CD14-positive monocyte (primary cell): ENCODE data around the gene IGDCC3. TPM values are rescaled to one million over a fixed set of nuclear protein-coding genes. Genes with fewer than 3 reads are reported as not detected.
A peak's percentile ranks its signal among the peaks of the same experiment; 100 is the strongest.

Source experiments
- DNase-seq, 3 donors: peaks; one replicate each; pipeline ENCODE4 v3.0.0-alpha.2; 2011 to 2022
- H2AFZ ChIP-seq: 2 replicates; pipeline ENCODE4 v1.6.0; 2012; ENCODE audit warnings: mild to moderate bottlenecking, low read depth, low read length, inconsistent platforms; ENCODE audit not compliant: insufficient read depth, poor library complexity, severe bottlenecking
- H3K27ac ChIP-seq, 2 donors: 1 replicate in 1 of 2; 2 replicates in 1 of 2; pipeline ENCODE4 v1.5.1; 2012 to 2013; ENCODE audit warnings: low read length in 2 of 2, control low read depth in 1 of 2, inconsistent platforms in 1 of 2, low read depth in 1 of 2, mild to moderate bottlenecking in 1 of 2
- H3K27me3 ChIP-seq, 2 donors: one replicate each; pipeline versions ENCODE4 v1.6.0 to v1.6.1; 2011 to 2013; ENCODE audit warnings: low read length in 2 of 2; ENCODE audit not compliant: control insufficient read depth in 2 of 2, insufficient read depth in 2 of 2
- H3K36me3 ChIP-seq, 2 donors: replicated peaks in 1 of 2; 1 replicate in 1 of 2; 2 replicates in 1 of 2; pipeline versions ENCODE4 v1.5.1 to v1.6.1; 2012 to 2013; ENCODE audit warnings: low read length in 2 of 2, control low read depth in 1 of 2, inconsistent platforms in 1 of 2, mild to moderate bottlenecking in 1 of 2; ENCODE audit not compliant: insufficient read depth in 2 of 2, control insufficient read depth in 1 of 2
- H3K4me1 ChIP-seq, 2 donors: 1 replicate in 1 of 2; 2 replicates in 1 of 2; pipeline versions ENCODE4 v1.5.1 to v1.6.1; 2012 to 2013; ENCODE audit warnings: low read length in 2 of 2, control low read depth in 1 of 2, inconsistent platforms in 1 of 2, mild to moderate bottlenecking in 1 of 2, moderate library complexity in 1 of 2; ENCODE audit not compliant: insufficient read depth in 2 of 2, control insufficient read depth in 1 of 2
- H3K4me2 ChIP-seq: replicated peaks from 2 replicates; pipeline ENCODE3; 2012; ENCODE audit warnings: low read length, moderate library complexity, mild to moderate bottlenecking; ENCODE audit not compliant: poor library complexity, severe bottlenecking; ENCODE audit errors: extremely low read depth
- H3K4me3 ChIP-seq, 3 experiments: fragments of 200-600 bp in 1 of 3; sonication (generic) in 1 of 3; replicated peaks in 1 of 3; 1 replicate in 2 of 3; 2 replicates in 1 of 3; pipeline ENCODE4 v1.5.1; 2011 to 2013; ENCODE audit warnings: low read length in 3 of 3, mild to moderate bottlenecking in 3 of 3, control low read depth in 2 of 3, low read depth in 2 of 3, inconsistent platforms in 1 of 3, moderate library complexity in 1 of 3
- H3K79me2 ChIP-seq: 2 replicates; pipeline ENCODE4 v1.6.0; 2012; ENCODE audit warnings: mild to moderate bottlenecking, control low read depth, inconsistent platforms, low read length, moderate library complexity; ENCODE audit not compliant: insufficient read depth
- H3K9ac ChIP-seq: 2 replicates; pipeline ENCODE4 v1.6.0; 2017; ENCODE audit warnings: low read length, mild to moderate bottlenecking; ENCODE audit not compliant: insufficient read depth, poor library complexity, severe bottlenecking
- H3K9me3 ChIP-seq, 2 donors: replicated peaks in 1 of 2; 1 replicate in 1 of 2; 2 replicates in 1 of 2; pipeline versions ENCODE4 v1.5.1 to v1.6.1; 2012 to 2013; ENCODE audit warnings: low read length in 2 of 2, control low read depth in 1 of 2; ENCODE audit not compliant: control insufficient read depth in 1 of 2, insufficient read depth in 1 of 2
- H4K20me1 ChIP-seq: 2 replicates; pipeline ENCODE4 v1.6.0; 2012; ENCODE audit warnings: mild to moderate bottlenecking, low read length, control low read depth, moderate library complexity; ENCODE audit not compliant: insufficient read depth
- H3K27ac Mint-ChIP-seq, 7 donors: one replicate each; pipeline ENCODE4 v1.8.0; 2020; ENCODE audit warnings: mild to moderate bottlenecking in 7 of 7, mixed read lengths in 7 of 7, moderate library complexity in 6 of 7, inconsistent platforms in 2 of 7
- H3K27me3 Mint-ChIP-seq, 3 donors: one replicate each; pipeline ENCODE4 v1.8.0; 2021 to 2022; ENCODE audit warnings: low read depth in 3 of 3, mild to moderate bottlenecking in 3 of 3, mixed read lengths in 3 of 3, moderate library complexity in 3 of 3, inconsistent platforms in 1 of 3
- H3K36me3 Mint-ChIP-seq, 2 donors: one replicate each; pipeline ENCODE4 v1.8.0; 2020; ENCODE audit warnings: mixed read lengths in 2 of 2, inconsistent platforms in 1 of 2, mild to moderate bottlenecking in 1 of 2
- H3K4me1 Mint-ChIP-seq: one replicate; pipeline ENCODE4 v1.8.0; 2020; ENCODE audit warnings: mild to moderate bottlenecking, mixed read lengths
- H3K4me3 Mint-ChIP-seq, 2 donors: one replicate each; pipeline ENCODE4 v1.8.0; 2020; ENCODE audit warnings: mild to moderate bottlenecking in 2 of 2, mixed read lengths in 2 of 2, moderate library complexity in 1 of 2
- H3K9me3 Mint-ChIP-seq, 7 donors: one replicate each; pipeline ENCODE4 v1.8.0; 2020 to 2022; ENCODE audit warnings: mixed read lengths in 7 of 7, mild to moderate bottlenecking in 6 of 7, moderate library complexity in 6 of 7, inconsistent platforms in 2 of 7
- WGBS: methylation state at CpG from one replicate; pipeline ENCODE4 v1.1.5; 2013; ENCODE audit warnings: missing lambda C conversion rate; ENCODE audit not compliant: insufficient coverage; 5-methylcytosine and 5-hydroxymethylcytosine counted together
- intact Hi-C, 2 donors: fragments of 100-400 bp; cut with micrococcal nuclease; formaldehyde crosslinking; loops; one replicate each; pipeline versions ENCODE4 v1.15.0 to v1.15.1; 2023
- polyA plus RNA-seq, 3 donors: library from polyadenylated mRNA; depleted of rRNA in 1 of 3; unstranded in 2 of 3; stranded (reverse) in 1 of 3; fragments of 300-500 nt in 2 of 3; fragments of >200 nt in 1 of 3; fragmentation: Illumina TruSeq in 2 of 3; gene quantifications; 1 replicate in 2 of 3; 2 replicates in 1 of 3; pipeline ENCODE4 v1.2.3, GENCODE V29; 2012 to 2021
- TF ChIP-seq, protein P1 (sequence below): fragments of 200-600 bp; IDR thresholded peaks from one replicate; pipeline ENCODE4 v1.8.0; 2022; ENCODE audit warnings: antibody characterized with exemption, mild to moderate bottlenecking

The IGDCC3 gene
- polyA plus RNA-seq, 3 donors = not detected

DNA sequence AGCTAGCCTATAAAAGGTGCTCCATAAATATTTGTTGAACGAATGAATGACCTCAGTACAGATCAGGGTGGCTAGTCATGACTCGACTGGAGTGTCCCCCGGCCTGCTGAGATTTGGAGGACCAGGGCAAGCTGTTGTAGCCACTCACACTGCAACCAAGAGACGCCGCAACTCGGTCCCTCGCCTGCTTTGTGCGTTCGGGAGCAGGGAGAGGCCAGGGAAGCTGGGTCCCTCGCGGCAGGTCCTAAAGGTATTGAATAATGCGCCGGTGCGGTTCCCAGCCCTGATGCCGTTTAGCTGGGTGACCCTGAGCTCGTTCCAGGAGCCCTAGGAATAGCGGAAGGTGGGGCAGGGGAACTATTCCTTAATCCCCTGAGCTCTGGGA, 43.2 kb upstream of the IGDCC3 start:
- peaks cover 27 to 63% of the 10 kb centered on the region in 2 donors for H3K27me3 ChIP-seq

GRCh38 chr15:65418596-65418995, 40.8 kb upstream of the IGDCC3 start:
- Histone ChIP-seq H3K79me2 (no peaks in the 10 kb centered on the region), H3K27me3 (peaks cover 21 to 48% of the 10 kb centered on the region in 2 donors), H3K9me3 (peaks cover 0 to 23% of the 10 kb centered on the region in 2 donors), H3K27ac (no peak overlapping the region), H2AFZ (no peak overlapping the region), H3K4me3 (no peak overlapping the region), H4K20me1 (no peaks in the 10 kb centered on the region), H3K36me3 (no peaks in the 10 kb centered on the region), H3K9ac (no peak overlapping the region), H3K4me1 (peaks cover 7 to 14% of the 10 kb centered on the region in 2 donors), H3K4me2 (no peak overlapping the region)
- no peak overlapping the region for H3K27ac Mint-ChIP-seq
- WGBS = 100% methylated on average over 2 of the region's 2 CpGs
- peaks cover 3 to 6% of the 10 kb centered on the region in 2 donors for H3K36me3 Mint-ChIP-seq
- H3K4me1 Mint-ChIP-seq = peaks cover 12% of the 10 kb centered on the region
- H3K4me3 Mint-ChIP-seq = peak overlapping the region in 1 of 2 donors; percentile 23
- no peak for DNase-seq
- TF ChIP-seq, protein P1, sequence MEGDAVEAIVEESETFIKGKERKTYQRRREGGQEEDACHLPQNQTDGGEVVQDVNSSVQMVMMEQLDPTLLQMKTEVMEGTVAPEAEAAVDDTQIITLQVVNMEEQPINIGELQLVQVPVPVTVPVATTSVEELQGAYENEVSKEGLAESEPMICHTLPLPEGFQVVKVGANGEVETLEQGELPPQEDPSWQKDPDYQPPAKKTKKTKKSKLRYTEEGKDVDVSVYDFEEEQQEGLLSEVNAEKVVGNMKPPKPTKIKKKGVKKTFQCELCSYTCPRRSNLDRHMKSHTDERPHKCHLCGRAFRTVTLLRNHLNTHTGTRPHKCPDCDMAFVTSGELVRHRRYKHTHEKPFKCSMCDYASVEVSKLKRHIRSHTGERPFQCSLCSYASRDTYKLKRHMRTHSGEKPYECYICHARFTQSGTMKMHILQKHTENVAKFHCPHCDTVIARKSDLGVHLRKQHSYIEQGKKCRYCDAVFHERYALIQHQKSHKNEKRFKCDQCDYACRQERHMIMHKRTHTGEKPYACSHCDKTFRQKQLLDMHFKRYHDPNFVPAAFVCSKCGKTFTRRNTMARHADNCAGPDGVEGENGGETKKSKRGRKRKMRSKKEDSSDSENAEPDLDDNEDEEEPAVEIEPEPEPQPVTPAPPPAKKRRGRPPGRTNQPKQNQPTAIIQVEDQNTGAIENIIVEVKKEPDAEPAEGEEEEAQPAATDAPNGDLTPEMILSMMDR = no peak
- peaks cover 0 to 16% (median 8%) of the 10 kb centered on the region in 7 donors for H3K9me3 Mint-ChIP-seq
- intact Hi-C loops = no loop called here
- peaks cover 50 to 63% (median 56%) of the 10 kb centered on the region in 3 donors for H3K27me3 Mint-ChIP-seq

More for the DNA sequence above, 43.2 kb upstream of the IGDCC3 start:
- no peaks in the 10 kb centered on the region for H4K20me1 ChIP-seq
- 26% methylated on average over 11 of the region's 17 CpGs for WGBS
- Mint-ChIP-seq H3K27ac (no peak overlapping the region), H3K9me3 (peaks cover 0 to 20% (median 8%) of the 10 kb centered on the region in 7 donors), H3K4me3 (peak overlapping the region in 1 of 2 donors; percentile 54), H3K4me1 (peaks cover 12% of the 10 kb centered on the region), H3K27me3 (peaks cover 65 to 84% (median 74%) of the 10 kb centered on the region in 3 donors), H3K36me3 (peaks cover 3 to 6% of the 10 kb centered on the region in 2 donors)
- H3K9ac ChIP-seq = no peak overlapping the region
- no peaks in the 10 kb centered on the region for H3K79me2 ChIP-seq
- TF ChIP-seq, protein P1 = no peak
- no peak overlapping the region for H3K4me2 ChIP-seq
- intact Hi-C loops = no loop called here
- no peak overlapping the region for H3K4me3 ChIP-seq
- H3K27ac ChIP-seq = no peak overlapping the region
- H3K9me3 ChIP-seq = peaks cover 0 to 28% of the 10 kb centered on the region in 2 donors
- no peak for DNase-seq
- no peaks in the 10 kb centered on the region for H3K36me3 ChIP-seq
- H2AFZ ChIP-seq = no peak overlapping the region
- H3K4me1 ChIP-seq = peaks cover 7 to 14% of the 10 kb centered on the region in 2 donors
